CD4-positive, alpha-beta T cell (primary cell): Measurements from ENCODE around the gene DTNBP1. TPM values are rescaled to one million over a fixed set of nuclear protein-coding genes. Genes with fewer than 3 reads are reported as not detected.

Experiments
- ATAC-seq: fragments of 200-7000 bp; cut with Tn5 transposase; one replicate; pipeline ENCODE4 v1.10.0; 2022; ENCODE audit warnings: mild to moderate bottlenecking; ENCODE audit not compliant: poor library complexity
- CTCF ChIA-PET: fragments of 350-600 bp; sonication (Branson Sonifier 250); formaldehyde crosslinking; loops from one replicate; lab custom pipeline; 2021; ENCODE audit warnings: antibody characterized with exemption, inconsistent platforms; lab: Charles Lee
- POLR2A ChIA-PET: fragments of 350-600 bp; sonication (Branson Sonifier 250); formaldehyde crosslinking; loops from one replicate; lab custom pipeline; 2021; ENCODE audit warnings: antibody characterized with exemption, inconsistent platforms; lab: Charles Lee
- DNase-seq, 14 experiments: peaks; one replicate each; pipeline ENCODE4 v3.0.0-alpha.2; 2013 to 2020; ENCODE audit warnings: mixed read lengths in 2 of 14
- H3K27ac ChIP-seq, 2 donors: one replicate each; pipeline versions ENCODE4 v1.5.1 to v1.7.0; 2013; ENCODE audit warnings: low read length in 2 of 2, low read depth in 1 of 2, mild to moderate bottlenecking in 1 of 2
- H3K27me3 ChIP-seq, 2 experiments: 1 replicate in 1 of 2; 2 replicates in 1 of 2; pipeline versions ENCODE4 v1.6.1 to v1.7.0; 2013; ENCODE audit warnings: low read length in 2 of 2, control low read depth in 1 of 2, mild to moderate bottlenecking in 1 of 2, moderate library complexity in 1 of 2; ENCODE audit not compliant: insufficient read depth in 2 of 2, control insufficient read depth in 1 of 2
- H3K36me3 ChIP-seq: one replicate; pipeline ENCODE4 v1.6.1; 2013; ENCODE audit warnings: low read length, control low read depth; ENCODE audit not compliant: insufficient read depth
- H3K4me1 ChIP-seq: one replicate; pipeline ENCODE4 v1.6.1; 2013; ENCODE audit warnings: low read length, control low read depth; ENCODE audit not compliant: insufficient read depth
- H3K4me3 ChIP-seq: one replicate; pipeline ENCODE4 v1.5.1; 2013; ENCODE audit warnings: mild to moderate bottlenecking, low read length, moderate library complexity
- H3K9me3 ChIP-seq, 2 experiments: 1 replicate in 1 of 2; 2 replicates in 1 of 2; pipeline versions ENCODE4 v1.6.1 to v1.7.0; 2013; ENCODE audit warnings: low read length in 2 of 2, mild to moderate bottlenecking in 2 of 2, control low read depth in 1 of 2, moderate library complexity in 1 of 2; ENCODE audit not compliant: control insufficient read depth in 1 of 2, insufficient read depth in 1 of 2
- H3K27ac Mint-ChIP-seq: one replicate; pipeline ENCODE4 v1.8.0; 2020; ENCODE audit warnings: mixed read lengths
- H3K27me3 Mint-ChIP-seq: one replicate; pipeline ENCODE4 v1.8.0; 2021; ENCODE audit warnings: mixed read lengths
- H3K36me3 Mint-ChIP-seq: one replicate; pipeline ENCODE4 v1.8.0; 2021; ENCODE audit warnings: low read depth, mixed read lengths
- H3K4me1 Mint-ChIP-seq: one replicate; pipeline ENCODE4 v1.8.0; 2021; ENCODE audit warnings: low read depth, mixed read lengths
- H3K4me3 Mint-ChIP-seq: one replicate; pipeline ENCODE4 v1.8.0; 2020; ENCODE audit warnings: mild to moderate bottlenecking, mixed read lengths
- H3K9me3 Mint-ChIP-seq: one replicate; pipeline ENCODE4 v1.8.0; 2020; ENCODE audit warnings: mixed read lengths
- intact Hi-C, 2 experiments: fragments of 100-400 bp; cut with DNase I in 1 of 2; cut with micrococcal nuclease in 1 of 2; formaldehyde crosslinking; loops; one replicate each; pipeline versions ENCODE4 v1.15.1 to v1.9.0; 2023 to 2025; cut with DNase I, micrococcal nuclease
- total RNA-seq, 174 experiments: library from RNA in 2 of 174; stranded (reverse) in 2 of 174; gene quantifications; one replicate each; pipeline ENCODE4 v1.2.3 and lab custom pipeline; 2021 to 2026
- TF ChIP-seq, protein P1 (sequence below): fragments of 200-600 bp; IDR thresholded peaks from one replicate; pipeline ENCODE4 v1.8.0; 2022; ENCODE audit warnings: antibody characterized with exemption, mild to moderate bottlenecking

The DTNBP1 gene
- total RNA-seq, 2 experiments from 2014 or later, result 14.5 to 14.7 TPM

GRCh38 chr6:15473174-15473573 is 189.7 kb downstream of the DTNBP1 start:
- no peak for DNase-seq
- Mint-ChIP-seq H3K4me3 (no peak overlapping the region), H3K36me3 (peaks cover 61% of the 10 kb centered on the region), H3K27me3 (no peaks in the 10 kb centered on the region), H3K9me3 (no peaks in the 10 kb centered on the region), H3K4me1 (peaks cover 36% of the 10 kb centered on the region), H3K27ac (no peak overlapping the region)
- intact Hi-C loops, result no loop called here
- H3K36me3 ChIP-seq, result peaks cover 68% of the 10 kb centered on the region
- POLR2A ChIA-PET, result no interaction called here
- no peaks in the 10 kb centered on the region for H3K9me3 ChIP-seq
- H3K4me3 ChIP-seq, result no peak overlapping the region
- CTCF ChIA-PET, result no interaction called here
- no peaks in the 10 kb centered on the region for H3K27me3 ChIP-seq
- TF ChIP-seq, protein P1, sequence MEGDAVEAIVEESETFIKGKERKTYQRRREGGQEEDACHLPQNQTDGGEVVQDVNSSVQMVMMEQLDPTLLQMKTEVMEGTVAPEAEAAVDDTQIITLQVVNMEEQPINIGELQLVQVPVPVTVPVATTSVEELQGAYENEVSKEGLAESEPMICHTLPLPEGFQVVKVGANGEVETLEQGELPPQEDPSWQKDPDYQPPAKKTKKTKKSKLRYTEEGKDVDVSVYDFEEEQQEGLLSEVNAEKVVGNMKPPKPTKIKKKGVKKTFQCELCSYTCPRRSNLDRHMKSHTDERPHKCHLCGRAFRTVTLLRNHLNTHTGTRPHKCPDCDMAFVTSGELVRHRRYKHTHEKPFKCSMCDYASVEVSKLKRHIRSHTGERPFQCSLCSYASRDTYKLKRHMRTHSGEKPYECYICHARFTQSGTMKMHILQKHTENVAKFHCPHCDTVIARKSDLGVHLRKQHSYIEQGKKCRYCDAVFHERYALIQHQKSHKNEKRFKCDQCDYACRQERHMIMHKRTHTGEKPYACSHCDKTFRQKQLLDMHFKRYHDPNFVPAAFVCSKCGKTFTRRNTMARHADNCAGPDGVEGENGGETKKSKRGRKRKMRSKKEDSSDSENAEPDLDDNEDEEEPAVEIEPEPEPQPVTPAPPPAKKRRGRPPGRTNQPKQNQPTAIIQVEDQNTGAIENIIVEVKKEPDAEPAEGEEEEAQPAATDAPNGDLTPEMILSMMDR, result no peak
- H3K27ac ChIP-seq, result no peak overlapping the region
- no peaks in the 10 kb centered on the region for H3K4me1 ChIP-seq
- no peak for ATAC-seq
